ENCODE measurements around the gene RBM26.

- TF ChIP-seq CTCF (IDR thresholded peaks at IDR 0.05 in 4 of 5, conservative IDR thresholded peaks at IDR 0.05 in 1 of 5) (no peak), POLR2A (IDR thresholded peaks at IDR 0.05) (no peak)
These were observed 41.7 kb upstream of the RBM26 start for GRCh38 chr13:79447741-79448140.
